PC-3 (cell line): ENCODE data around the gene AMPD2. TPM values are rescaled to one million over a fixed set of nuclear protein-coding genes. Genes with fewer than 3 reads are reported as not detected.

Experiments used
- ATAC-seq: fragments of 200-7000 bp; cut with Tn5 transposase; 2 replicates; pipeline ENCODE4 v1.9.1; 2020; ENCODE audit warnings: mild to moderate bottlenecking, moderate library complexity
- BruUV-seq: library from RNA; stranded (reverse); fragments of 400-500 nt; replicated peaks from 2 replicates; lab custom pipeline; 2021; lab: Mats Ljungman, UMichigan
- CTCF ChIA-PET: fragments of 300-600 bp; sonication (Branson Sonifier 250); formaldehyde crosslinking; loops from one replicate; lab custom pipeline; 2022; ENCODE audit warnings: antibody characterized with exemption; lab: Charles Lee
- POLR2A ChIA-PET: fragments of 300-600 bp; sonication (Branson Sonifier 250); formaldehyde crosslinking; loops from one replicate; lab custom pipeline; 2022; ENCODE audit warnings: antibody characterized with exemption; ENCODE audit not compliant: unreplicated experiment; lab: Charles Lee
- DNase-seq: peaks from one replicate; pipeline ENCODE4 v3.0.0-alpha.2; 2015
- H2AFZ ChIP-seq: fragments of 300-600 bp; sonication (generic); 2 replicates; pipeline ENCODE4 v1.6.0; 2016; ENCODE audit warnings: antibody characterized with exemption, low read length
- H3F3A ChIP-seq: fragments of 300-600 bp; sonication (generic); one replicate; pipeline ENCODE4 v1.6.0; 2017; ENCODE audit warnings: antibody characterized with exemption, low read length, control low read depth, mild to moderate bottlenecking; ENCODE audit not compliant: unreplicated experiment
- H3K27ac ChIP-seq: fragments of 300-600 bp; sonication (generic); 2 replicates; pipeline ENCODE4 v1.5.1; 2016; ENCODE audit warnings: mild to moderate bottlenecking, low read length
- H3K27me3 ChIP-seq: fragments of 300-600 bp; sonication (generic); 2 replicates; pipeline ENCODE4 v1.6.1; 2016; ENCODE audit warnings: low read length, mixed read lengths
- H3K36me3 ChIP-seq: fragments of 300-600 bp; sonication (generic); 2 replicates; pipeline ENCODE4 v1.6.1; 2016; ENCODE audit warnings: low read depth, mixed run types, low read length, mixed read lengths
- H3K4me1 ChIP-seq: fragments of 300-600 bp; sonication (generic); 2 replicates; pipeline ENCODE4 v1.5.1; 2016; ENCODE audit warnings: low read length; ENCODE audit not compliant: insufficient read depth
- H3K4me2 ChIP-seq: fragments of 300-600 bp; sonication (generic); 2 replicates; pipeline ENCODE4 v1.6.0; 2016; ENCODE audit warnings: low read length
- H3K4me3 ChIP-seq: fragments of 300-600 bp; sonication (generic); 2 replicates; pipeline ENCODE4 v1.5.1; 2016; ENCODE audit warnings: mild to moderate bottlenecking, low read length, mixed read lengths
- H3K79me2 ChIP-seq: fragments of 300-600 bp; sonication (generic); 2 replicates; pipeline ENCODE4 v1.6.1; 2017; ENCODE audit warnings: low read length, mixed read lengths
- H3K9ac ChIP-seq: fragments of 300-600 bp; sonication (generic); 2 replicates; pipeline ENCODE4 v1.6.0; 2016; ENCODE audit warnings: mild to moderate bottlenecking, low read length
- H3K9me2 ChIP-seq: fragments of 300-600 bp; sonication (generic); replicated peaks from 2 replicates; pipeline ENCODE4 v1.6.1; 2016; ENCODE audit warnings: mixed run types, low read length, mixed read lengths
- H3K9me3 ChIP-seq: fragments of 300-600 bp; sonication (generic); 2 replicates; pipeline ENCODE4 v1.6.1; 2016; ENCODE audit warnings: low read length, mixed read lengths
- H4K20me1 ChIP-seq: fragments of 300-600 bp; sonication (generic); 2 replicates; pipeline ENCODE4 v1.6.1; 2016; ENCODE audit warnings: low read length, mixed read lengths
- CTCF ChIP-seq: fragments of 300-600 bp; sonication (generic); conservative IDR thresholded peaks from 2 replicates; pipeline ENCODE4 v1.5.1; 2017; ENCODE audit warnings: antibody characterized with exemption, low read depth, mild to moderate bottlenecking, low read length
- EZH2 ChIP-seq: fragments of 300-600 bp; sonication (generic); IDR thresholded peaks from one replicate; pipeline ENCODE4 v1.6.1; 2017; ENCODE audit warnings: antibody characterized with exemption, mild to moderate bottlenecking, low read length; ENCODE audit not compliant: unreplicated experiment
- EZH2phosphoT487 ChIP-seq: fragments of 300-600 bp; sonication (generic); IDR thresholded peaks from 2 replicates; pipeline ENCODE4 v1.6.1; 2018; ENCODE audit warnings: mild to moderate bottlenecking, antibody characterized with exemption, low read length, borderline replicate concordance
- intact Hi-C: fragments of 100-400 bp; cut with micrococcal nuclease; formaldehyde crosslinking; loops from 2 replicates; pipeline ENCODE4 v1.9.0; 2023
- total RNA-seq: library from RNA; depleted of rRNA; stranded (reverse); fragments of >200 nt; gene quantifications from 2 replicates; pipeline ENCODE4 v1.2.3, GENCODE V29; 2014

The AMPD2 gene
- total RNA-seq, 1 experiment from 2014 or later = 75.3 TPM

GRCh38 chr1:109643385-109644230, 24.0 kb downstream of the AMPD2 start:
- Histone ChIP-seq H3K9ac (no peak overlapping the region), H3K4me2 (peak overlapping the region; percentile 78), H3K27me3 (no peaks in the 10 kb centered on the region), H3K27ac (no peak overlapping the region), H3K79me2 (no peaks in the 10 kb centered on the region), H3K9me3 (no peaks in the 10 kb centered on the region), H3K4me1 (peaks cover 5% of the 10 kb centered on the region; the same call in 1 of the 2 replicates), H3K4me3 (peak overlapping the region; percentile 55; the same call in 1 of the 2 replicates), H3K36me3 (no peaks in the 10 kb centered on the region), H3F3A (no peaks in the 10 kb centered on the region), H3K9me2 (no peaks in the 10 kb centered on the region), H4K20me1 (no peaks in the 10 kb centered on the region), H2AFZ (peak overlapping the region; percentile 84)
- ChIA-PET CTCF (no interaction called here), POLR2A (no interaction called here)
- peak; percentile 97 for ATAC-seq
- TF ChIP-seq CTCF (peak; percentile 92), EZH2 (no peak), EZH2phosphoT487 (no peak)
- BruUV-seq = no TSS peak
- intact Hi-C loops = loop anchor here (1.0 to 2.0 kb wide), 2 partner anchors 130 to 339 kb away; no protein-coding TSS in a partner anchor
- peak; percentile 86 for DNase-seq

- ChIA-PET CTCF (no interaction called here), POLR2A (no interaction called here)
- BruUV-seq = no TSS peak
- no peaks in the 10 kb centered on the region for H3K9me2 ChIP-seq
- H3K4me2 ChIP-seq = no peak overlapping the region
- no peak overlapping the region for H3K4me3 ChIP-seq
- TF ChIP-seq EZH2phosphoT487 (no peak), CTCF (no peak), EZH2 (no peak)
- no peak overlapping the region for H2AFZ ChIP-seq
- H3K27me3 ChIP-seq = no peaks in the 10 kb centered on the region
- DNase-seq = no peak
- no peaks in the 10 kb centered on the region for H4K20me1 ChIP-seq
- intact Hi-C loops = no loop called here
- no peaks in the 10 kb centered on the region for H3F3A ChIP-seq
- H3K36me3 ChIP-seq = no peaks in the 10 kb centered on the region
- no peak for ATAC-seq
- no peaks in the 10 kb centered on the region for H3K79me2 ChIP-seq
- no peaks in the 10 kb centered on the region for H3K9me3 ChIP-seq
- no peak overlapping the region for H3K9ac ChIP-seq
- H3K4me1 ChIP-seq = peaks cover 9% of the 10 kb centered on the region
- no peak overlapping the region for H3K27ac ChIP-seq
These were observed 25.0 kb downstream of the AMPD2 start for GRCh38 chr1:109644670-109645069.

GRCh38 chr1:109649491-109649914, 29.9 kb downstream of the AMPD2 start:
- Histone ChIP-seq H4K20me1 (no peaks in the 10 kb centered on the region), H3K9me3 (no peaks in the 10 kb centered on the region), H3K79me2 (no peaks in the 10 kb centered on the region), H3K4me3 (peak overlapping the region; percentile 66), H3K27me3 (no peaks in the 10 kb centered on the region), H3K27ac (no peak overlapping the region), H3K4me1 (peaks cover 35% of the 10 kb centered on the region), H3K9ac (no peak overlapping the region), H3K4me2 (peak overlapping the region; percentile 83), H3K36me3 (no peaks in the 10 kb centered on the region), H3F3A (no peaks in the 10 kb centered on the region), H2AFZ (peak overlapping the region; percentile 80), H3K9me2 (no peaks in the 10 kb centered on the region)
- CTCF ChIA-PET = interaction anchor here (0.6 to 4.6 kb wide), 6 partner anchors 9 to 335 kb away, joined by 3 to 31 read pairs (median 5); partner anchors contain the start of genes AHCYL1 and AMIGO1
- peak; percentile 48 for ATAC-seq
- peak; percentile 37 for DNase-seq
- POLR2A ChIA-PET = interaction anchor here (0.6 kb wide), 1 partner anchor 29 kb away, joined by 4 read pairs; no protein-coding TSS in a partner anchor
- TF ChIP-seq EZH2 (no peak), CTCF (peak; percentile 63)
- BruUV-seq = no TSS peak
- intact Hi-C loops = loop anchor here (1.0 kb wide), 1 partner anchor 103 kb away; no protein-coding TSS in a partner anchor
